Transverse colon (tissue), 4 donors: ENCODE data around the gene ANKRD49. TPM values are rescaled to one million over a fixed set of nuclear protein-coding genes. Genes with fewer than 3 reads are reported as not detected.
A peak's percentile ranks its signal among the peaks of the same experiment; 100 is the strongest.

Source experiments
- DNase-seq: peaks from one replicate; pipeline ENCODE4 v3.0.0-alpha.2; 2019
- H3K27ac ChIP-seq, 4 donors: fragments of 200-600 bp; sonication (generic); 2 replicates each; pipeline ENCODE4 v1.5.1; 2016 to 2018; ENCODE audit warnings: inconsistent platforms in 4 of 4
- H3K27me3 ChIP-seq: fragments of 200-600 bp; sonication (generic); 2 replicates; pipeline ENCODE4 v1.5.1; 2017; ENCODE audit warnings: inconsistent platforms
- H3K36me3 ChIP-seq, 4 donors: fragments of 200-600 bp; sonication (generic); 2 replicates each; pipeline ENCODE4 v1.5.1; 2017 to 2019; ENCODE audit warnings: inconsistent platforms in 4 of 4
- H3K4me1 ChIP-seq, 4 donors: fragments of 200-600 bp; sonication (generic); 2 replicates each; pipeline ENCODE4 v1.5.1; 2017 to 2020; ENCODE audit warnings: inconsistent platforms in 4 of 4
- H3K4me3 ChIP-seq, 4 donors: fragments of 200-600 bp; sonication (generic); 1 replicate in 1 of 4; 2 replicates in 3 of 4; pipeline versions ENCODE4 v1.5.1 to v1.6.1; 2017 to 2019; ENCODE audit warnings: inconsistent platforms in 4 of 4
- H3K9me3 ChIP-seq, 2 donors: fragments of 200-600 bp; sonication (generic); 2 replicates each; pipeline ENCODE4 v1.5.1; 2017 to 2019; ENCODE audit warnings: inconsistent platforms in 2 of 2
- EP300 ChIP-seq: sonication (generic); formaldehyde crosslinking; IDR thresholded peaks from one replicate; pipeline ENCODE4 v1.6.1; 2017; ENCODE audit warnings: antibody characterized with exemption, low read depth
- POLR2A ChIP-seq: fragments of 450-650 bp; IDR thresholded peaks from one replicate; pipeline ENCODE4 v1.6.1; 2016; ENCODE audit warnings: antibody characterized with exemption, mild to moderate bottlenecking, moderate library complexity
- POLR2AphosphoS5 ChIP-seq, 3 donors: sonication (generic); formaldehyde crosslinking; IDR thresholded peaks; one replicate each; pipeline ENCODE4 v1.6.1; 2016; ENCODE audit warnings: antibody characterized with exemption in 3 of 3
- WGBS, 2 donors: methylation state at CpG; one replicate each; pipeline ENCODE4 v1.1.5; 2018; ENCODE audit warnings: low coverage in 1 of 2; 5-methylcytosine and 5-hydroxymethylcytosine counted together
- in situ Hi-C, 4 donors: fragments of 200-750 bp; cut with MboI; loops; one replicate each; pipeline versions ENCODE4 v1.15.0 to v1.15.1; 2017; ENCODE audit warnings: low sequenced_read_pairs in 3 of 4, low pct_ligation_motif_present in 1 of 4, low pct_unique_long_range_greater_than_20kb in 1 of 4
- intact Hi-C: fragments of 100-400 bp; cut with DNase I; formaldehyde crosslinking; loops from one replicate; pipeline ENCODE4 v1.15.1; 2023; ENCODE audit warnings: low total_unique reads
- total RNA-seq, 4 donors: library from RNA; depleted of rRNA; stranded (reverse); fragments of >200 nt; gene quantifications; one replicate each; pipeline ENCODE4 v1.1.0, GENCODE V29; 2016
- TF ChIP-seq, protein P1 (sequence below), 5 experiments: fragments of 200-600 bp in 3 of 5; fragments of 450-650 bp in 2 of 5; sonication (generic) in 3 of 5; IDR thresholded peaks; 1 replicate in 2 of 5; 2 replicates in 3 of 5; pipeline ENCODE4 v1.5.1; 2016 to 2017; ENCODE audit warnings: antibody characterized with exemption in 5 of 5, inconsistent platforms in 3 of 5, mild to moderate bottlenecking in 2 of 5, moderate library complexity in 1 of 5

ANKRD49 gene
- total RNA-seq, 4 donors from 2014 or later: 24.4 to 43.6 (median 33.2) TPM

- 91 to 100% methylated on average over 1 of the region's 1 CpG for WGBS, 2 donors
- Histone ChIP-seq H3K27me3 (no peaks in the 10 kb centered on the region), H3K27ac (no peak overlapping the region), H3K36me3 (no peaks in the 10 kb centered on the region), H3K4me3 (no peak overlapping the region), H3K9me3 (no peaks in the 10 kb centered on the region), H3K4me1 (peaks cover 0 to 20% (median 10%) of the 10 kb centered on the region in 4 donors)
- intact Hi-C loops: no loop called here
- in situ Hi-C loops: loop anchor here in 2 of 4 donors (10.0 to 25.0 kb wide), 3 partner anchors 70 to 637 kb away; no protein-coding TSS in a partner anchor
- no peak for DNase-seq
- TF ChIP-seq POLR2A (no peak), EP300 (no peak), POLR2AphosphoS5 (IDR thresholded peaks at IDR 0.05) (no peak)
- TF ChIP-seq, protein P1, sequence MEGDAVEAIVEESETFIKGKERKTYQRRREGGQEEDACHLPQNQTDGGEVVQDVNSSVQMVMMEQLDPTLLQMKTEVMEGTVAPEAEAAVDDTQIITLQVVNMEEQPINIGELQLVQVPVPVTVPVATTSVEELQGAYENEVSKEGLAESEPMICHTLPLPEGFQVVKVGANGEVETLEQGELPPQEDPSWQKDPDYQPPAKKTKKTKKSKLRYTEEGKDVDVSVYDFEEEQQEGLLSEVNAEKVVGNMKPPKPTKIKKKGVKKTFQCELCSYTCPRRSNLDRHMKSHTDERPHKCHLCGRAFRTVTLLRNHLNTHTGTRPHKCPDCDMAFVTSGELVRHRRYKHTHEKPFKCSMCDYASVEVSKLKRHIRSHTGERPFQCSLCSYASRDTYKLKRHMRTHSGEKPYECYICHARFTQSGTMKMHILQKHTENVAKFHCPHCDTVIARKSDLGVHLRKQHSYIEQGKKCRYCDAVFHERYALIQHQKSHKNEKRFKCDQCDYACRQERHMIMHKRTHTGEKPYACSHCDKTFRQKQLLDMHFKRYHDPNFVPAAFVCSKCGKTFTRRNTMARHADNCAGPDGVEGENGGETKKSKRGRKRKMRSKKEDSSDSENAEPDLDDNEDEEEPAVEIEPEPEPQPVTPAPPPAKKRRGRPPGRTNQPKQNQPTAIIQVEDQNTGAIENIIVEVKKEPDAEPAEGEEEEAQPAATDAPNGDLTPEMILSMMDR (IDR thresholded peaks at IDR 0.05): no peak
These were observed 30.6 kb downstream of the ANKRD49 start for GRCh38 chr11:94524341-94524740.

GRCh38 chr11:94525546-94526324, 32.0 kb downstream of the ANKRD49 start:
- intact Hi-C loops: no loop called here

GRCh38 chr11:94526645-94527438, 33.1 kb downstream of the ANKRD49 start:
- H3K4me3 ChIP-seq: no peak overlapping the region
- TF ChIP-seq POLR2A (no peak), POLR2AphosphoS5 (IDR thresholded peaks at IDR 0.05) (no peak), EP300 (no peak)
- TF ChIP-seq, protein P1 (IDR thresholded peaks at IDR 0.05): no peak
- intact Hi-C loops (no loop called here), in situ Hi-C loops (loop anchor here in 2 of 4 donors (10.0 kb wide), 2 partner anchors 68 to 78 kb away; no protein-coding TSS in a partner anchor)
- H3K9me3 ChIP-seq: no peaks in the 10 kb centered on the region
- no peaks in the 10 kb centered on the region for H3K36me3 ChIP-seq
- no peak overlapping the region for H3K27ac ChIP-seq
- 69 to 88% methylated on average over 4 of the region's 4 CpGs for WGBS, 2 donors
- H3K27me3 ChIP-seq: no peaks in the 10 kb centered on the region
- no peak for DNase-seq
- peaks cover 0 to 13% (median 9%) of the 10 kb centered on the region in 4 donors for H3K4me1 ChIP-seq

More at GRCh38 chr11:94525546-94526324, 32.0 kb downstream of the ANKRD49 start:
- H3K36me3 ChIP-seq: no peaks in the 10 kb centered on the region
- 27 to 28% methylated on average over 5 of the region's 5 CpGs for WGBS, 2 donors
- no peak overlapping the region for H3K4me3 ChIP-seq
- peaks cover 0 to 13% (median 9%) of the 10 kb centered on the region in 4 donors for H3K4me1 ChIP-seq
- no peaks in the 10 kb centered on the region for H3K27me3 ChIP-seq
- no peaks in the 10 kb centered on the region for H3K9me3 ChIP-seq
- TF ChIP-seq POLR2AphosphoS5 (IDR thresholded peaks at IDR 0.05) (no peak), POLR2A (no peak), EP300 (no peak)
- TF ChIP-seq, protein P1 (IDR thresholded peaks at IDR 0.05): no peak
- in situ Hi-C loops: loop anchor here in 2 of 4 donors (10.0 kb wide), 2 partner anchors 69 to 79 kb away; no protein-coding TSS in a partner anchor
- DNase-seq: peak; percentile 84
- no peak overlapping the region for H3K27ac ChIP-seq

DNA sequence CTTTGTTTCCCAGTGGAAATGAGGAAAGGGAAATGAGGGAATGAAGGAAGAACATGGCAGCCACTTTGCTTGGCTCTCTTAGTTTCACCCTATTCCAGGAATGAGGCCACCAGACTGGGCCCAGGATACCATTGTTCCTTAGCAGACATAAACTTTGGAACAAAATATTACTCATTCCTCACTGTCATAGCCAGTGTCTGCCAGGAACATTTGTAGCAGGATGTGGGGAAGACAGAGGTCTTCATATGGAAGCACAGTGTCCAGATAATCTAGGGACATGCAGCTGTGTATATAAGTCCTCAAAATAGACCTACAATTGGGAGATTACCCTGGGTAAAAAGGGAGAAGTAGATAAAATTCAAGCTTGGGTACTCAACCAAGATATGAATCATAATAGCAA, 34.8 kb downstream of the ANKRD49 start:
- H3K27me3 ChIP-seq: no peaks in the 10 kb centered on the region
- H3K9me3 ChIP-seq: no peaks in the 10 kb centered on the region
- peaks cover 0 to 16% (median 9%) of the 10 kb centered on the region in 4 donors for H3K4me1 ChIP-seq
- TF ChIP-seq POLR2A (no peak), EP300 (no peak), POLR2AphosphoS5 (IDR thresholded peaks at IDR 0.05) (no peak)
- TF ChIP-seq, protein P1 (IDR thresholded peaks at IDR 0.05): no peak
- no peak for DNase-seq
- no peak overlapping the region for H3K4me3 ChIP-seq
- no peak overlapping the region for H3K27ac ChIP-seq
- intact Hi-C loops: no loop called here
- in situ Hi-C loops: loop anchor here in 2 of 4 donors (10.0 kb wide), 2 partner anchors 66 to 76 kb away; no protein-coding TSS in a partner anchor
- no peaks in the 10 kb centered on the region for H3K36me3 ChIP-seq
